ENCODE results near the gene KIR2DL3. TPM values are rescaled to one million over a fixed set of nuclear protein-coding genes. Genes with fewer than 3 reads are reported as not detected.
"Not testable (repeated sequence)": the region's sequence is repeated elsewhere in the genome, so short reads cannot be mapped to it uniquely, and the experiment has no call there.

KIR2DL3 gene
- total and polyA plus RNA-seq, 11 donors = 0.37 TPM; not detected in 10

DNA sequence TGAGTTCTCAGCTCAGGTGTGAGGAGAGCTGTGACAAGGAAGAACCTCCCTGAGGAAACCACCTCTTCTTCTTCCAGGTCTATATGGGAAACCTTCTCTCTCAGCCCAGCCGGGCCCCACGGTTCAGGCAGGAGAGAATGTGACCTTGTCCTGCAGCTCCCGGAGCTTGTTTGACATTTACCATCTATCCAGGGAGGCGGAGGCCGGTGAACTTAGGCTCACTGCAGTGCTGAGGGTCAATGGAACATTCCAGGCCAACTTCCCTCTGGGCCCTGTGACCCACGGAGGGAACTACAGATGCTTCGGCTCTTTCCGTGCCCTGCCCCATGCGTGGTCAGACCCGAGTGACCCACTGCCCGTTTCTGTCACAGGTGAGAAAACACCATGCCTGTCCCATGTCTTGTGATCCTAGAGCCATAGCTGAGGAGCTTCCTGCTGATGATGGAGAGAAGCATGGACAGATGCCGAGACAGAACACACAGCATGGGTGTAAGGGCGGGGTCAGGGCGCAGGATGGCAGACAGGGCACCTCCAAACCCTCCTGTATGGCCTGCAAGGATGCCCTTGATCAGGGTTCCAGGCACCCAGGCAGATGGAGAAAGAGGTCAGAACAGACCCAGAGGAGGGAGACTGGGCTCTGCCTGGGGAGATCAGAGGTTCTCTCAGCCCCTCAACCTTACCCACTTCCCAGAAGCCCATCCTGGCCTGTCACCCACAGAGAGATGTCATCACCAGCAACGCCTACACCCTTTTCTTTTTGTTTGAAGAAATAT, 8.7 kb upstream of the KIR2DL3 start:
- Histone ChIP-seq H3K27me3 (peaks cover 0 to 7% (median 0%) of the 10 kb centered on the region in 9 donors), H3K36me3 (no peaks in the 10 kb centered on the region), H3K4me1 (no peaks in the 10 kb centered on the region), H3K4me3 (no peak overlapping the region), H3K9me3 (peaks cover 0 to 10% (median 0%) of the 10 kb centered on the region in 12 donors), H3K27ac (no peak overlapping the region)
- no peak for DNase-seq
- ATAC-seq = no peak
- WGBS, 4 donors = 65 to 68% (median 66%) methylated on average over 10 to 15 of the region's 15 CpGs
- intact Hi-C loops (cut with DNase I) = no loop called here
- TF ChIP-seq, protein P1, sequence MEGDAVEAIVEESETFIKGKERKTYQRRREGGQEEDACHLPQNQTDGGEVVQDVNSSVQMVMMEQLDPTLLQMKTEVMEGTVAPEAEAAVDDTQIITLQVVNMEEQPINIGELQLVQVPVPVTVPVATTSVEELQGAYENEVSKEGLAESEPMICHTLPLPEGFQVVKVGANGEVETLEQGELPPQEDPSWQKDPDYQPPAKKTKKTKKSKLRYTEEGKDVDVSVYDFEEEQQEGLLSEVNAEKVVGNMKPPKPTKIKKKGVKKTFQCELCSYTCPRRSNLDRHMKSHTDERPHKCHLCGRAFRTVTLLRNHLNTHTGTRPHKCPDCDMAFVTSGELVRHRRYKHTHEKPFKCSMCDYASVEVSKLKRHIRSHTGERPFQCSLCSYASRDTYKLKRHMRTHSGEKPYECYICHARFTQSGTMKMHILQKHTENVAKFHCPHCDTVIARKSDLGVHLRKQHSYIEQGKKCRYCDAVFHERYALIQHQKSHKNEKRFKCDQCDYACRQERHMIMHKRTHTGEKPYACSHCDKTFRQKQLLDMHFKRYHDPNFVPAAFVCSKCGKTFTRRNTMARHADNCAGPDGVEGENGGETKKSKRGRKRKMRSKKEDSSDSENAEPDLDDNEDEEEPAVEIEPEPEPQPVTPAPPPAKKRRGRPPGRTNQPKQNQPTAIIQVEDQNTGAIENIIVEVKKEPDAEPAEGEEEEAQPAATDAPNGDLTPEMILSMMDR (IDR thresholded peaks at IDR 0.05) = no peak
- TF ChIP-seq POLR2A (IDR thresholded peaks at IDR 0.05) = no peak

DNA sequence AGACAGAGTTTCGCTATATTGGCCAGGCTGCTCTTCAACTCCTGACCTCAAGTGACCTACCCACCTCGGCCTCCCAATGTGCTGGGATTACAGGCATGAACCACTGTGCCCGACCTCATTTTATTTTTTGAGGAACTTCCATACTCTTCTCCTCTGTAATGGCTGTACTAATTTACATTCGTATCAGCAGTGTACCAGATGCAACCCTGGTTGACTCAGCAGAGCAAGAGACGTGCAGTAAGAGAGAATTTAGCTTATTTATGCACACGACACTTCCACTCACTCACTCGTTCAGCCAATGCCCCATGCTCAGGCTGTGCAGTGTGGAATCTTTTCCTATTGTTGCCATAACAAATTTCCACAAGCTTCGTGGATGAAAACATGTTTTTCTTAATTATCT, 7.1 kb upstream of the KIR2DL3 start:
- H3K27me3 ChIP-seq = peaks cover 0 to 7% (median 0%) of the 10 kb centered on the region in 9 donors
- 48 to 58% (median 54%) methylated on average over 8 of the region's 8 CpGs for WGBS, 4 donors
- H3K36me3 ChIP-seq = no peaks in the 10 kb centered on the region
- no peak for ATAC-seq
- DNase-seq = no peak
- no peak overlapping the region for H3K4me3 ChIP-seq
- no peaks in the 10 kb centered on the region for H3K4me1 ChIP-seq
- no peak for TF ChIP-seq POLR2A (IDR thresholded peaks at IDR 0.05)
- intact Hi-C loops (cut with DNase I) = no loop called here
- H3K9me3 ChIP-seq = peaks cover 0 to 10% (median 0%) of the 10 kb centered on the region in 12 donors
- H3K27ac ChIP-seq = no peak overlapping the region

GRCh38 chr19:54738715-54739114, 402 bp downstream of the KIR2DL3 start:
- Histone ChIP-seq H3K4me3 (no peak overlapping the region), H3K27me3 (no peaks in the 10 kb centered on the region), H3K36me3 (no peaks in the 10 kb centered on the region), H3K27ac (no peak overlapping the region), H3K4me1 (no peaks in the 10 kb centered on the region), H3K9me3 (peaks cover 0 to 6% (median 0%) of the 10 kb centered on the region in 12 donors)
- 64 to 78% (median 70%) methylated on average over 1 of the region's 1 CpG for WGBS, 4 donors
- no peak for ATAC-seq
- DNase-seq = no peak
- intact Hi-C loops (cut with DNase I) = loop anchor here in 3 of 10 donors (2.0 to 5.0 kb wide), 2 partner anchors 109 to 110 kb away; no protein-coding TSS in a partner anchor
- TF ChIP-seq, protein P1 (IDR thresholded peaks at IDR 0.05) = no peak

DNA sequence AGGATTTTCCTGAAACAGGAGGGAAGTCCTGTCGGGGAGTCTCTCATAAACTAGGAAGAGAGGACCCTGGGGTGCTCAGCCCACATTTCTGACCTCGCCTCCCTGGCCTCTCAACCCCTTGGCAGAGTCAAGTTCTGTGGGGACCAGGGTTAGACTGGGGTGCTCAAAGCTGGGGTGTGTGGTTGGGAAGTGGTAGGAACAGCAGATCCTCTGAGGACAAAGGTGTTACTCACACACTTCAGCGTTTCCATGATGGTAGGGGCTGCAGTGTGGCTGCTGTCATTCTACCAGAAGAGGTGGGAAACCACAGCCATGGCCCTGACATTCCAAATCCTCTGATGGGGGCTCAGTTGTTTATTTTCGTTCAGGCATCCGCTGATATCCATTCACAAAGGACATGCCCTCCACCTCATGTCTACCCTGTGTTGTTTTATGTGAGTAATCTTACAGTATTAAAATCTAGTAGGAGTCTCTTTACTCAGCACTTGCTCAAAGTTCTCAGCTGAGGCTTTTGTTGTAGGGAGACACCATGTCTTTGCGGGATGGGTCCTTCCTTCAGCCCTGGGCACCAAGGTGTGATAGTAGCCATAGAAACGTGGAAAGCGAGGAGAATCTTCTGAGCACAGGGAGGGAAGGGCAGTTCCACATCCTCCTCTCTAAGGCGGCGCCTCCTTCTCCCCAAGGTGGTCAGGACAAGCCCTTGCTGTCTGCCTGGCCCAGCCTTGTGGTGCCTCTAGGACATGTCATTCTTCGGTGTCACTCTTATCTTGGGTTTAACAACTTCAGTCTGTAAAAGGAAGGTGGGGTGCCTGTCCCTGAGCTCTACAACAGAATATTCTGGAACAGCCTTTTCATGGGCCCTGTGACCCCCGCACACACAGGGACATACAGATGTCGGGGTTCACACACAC, 1.5 kb downstream of the KIR2DL3 start:
- no peak overlapping the region for H3K4me3 ChIP-seq
- no peaks in the 10 kb centered on the region for H3K4me1 ChIP-seq
- TF ChIP-seq, protein P1 (IDR thresholded peaks at IDR 0.05) = no peak
- no peak for TF ChIP-seq POLR2A (IDR thresholded peaks at IDR 0.05)
- H3K27me3 ChIP-seq = no peaks in the 10 kb centered on the region
- DNase-seq (no peak), ATAC-seq (no peak)
- intact Hi-C loops (cut with DNase I) = loop anchor here in 3 of 10 donors (2.0 to 5.0 kb wide), 2 partner anchors 107 to 109 kb away; no protein-coding TSS in a partner anchor
- no peak overlapping the region for H3K27ac ChIP-seq
- H3K9me3 ChIP-seq = no peaks in the 10 kb centered on the region
- no peaks in the 10 kb centered on the region for H3K36me3 ChIP-seq
- 74 to 76% (median 74%) methylated on average over 13 of the region's 13 CpGs for WGBS, 4 donors

GRCh38 chr19:54741950-54742349, 3.6 kb downstream of the KIR2DL3 start:
- H3K4me1 ChIP-seq; ATAC-seq; H3K27ac ChIP-seq; H3K36me3 ChIP-seq; H3K9me3 ChIP-seq; H3K4me3 ChIP-seq; H3K27me3 ChIP-seq; DNase-seq; intact Hi-C loops (cut with DNase I): not testable (repeated sequence)
- WGBS, 4 donors = 56 to 61% (median 58%) methylated on average over 5 of the region's 5 CpGs

DNA sequence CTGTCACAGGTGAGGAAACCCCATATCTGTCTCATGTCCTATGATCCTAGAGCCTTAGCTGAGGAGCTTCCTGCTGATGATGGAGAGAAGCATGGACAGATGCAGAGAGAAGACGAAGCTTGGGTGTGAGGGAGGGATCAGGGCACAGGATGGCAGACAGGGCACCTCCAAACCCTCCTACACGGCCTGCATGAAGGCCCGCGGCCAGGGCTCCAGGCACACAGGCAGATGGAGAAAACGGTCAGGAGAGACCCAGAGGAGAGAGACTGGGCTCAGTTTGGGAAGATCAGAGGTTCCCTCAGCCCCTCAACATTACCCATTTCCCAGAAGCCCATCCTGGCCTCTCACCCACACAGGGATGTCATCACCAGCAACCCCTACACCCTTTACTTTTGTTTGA, 5.8 kb downstream of the KIR2DL3 start:
- H3K9me3 ChIP-seq; DNase-seq; H3K4me1 ChIP-seq; ATAC-seq; H3K27ac ChIP-seq; H3K36me3 ChIP-seq; intact Hi-C loops (cut with DNase I); H3K27me3 ChIP-seq; H3K4me3 ChIP-seq: not testable (repeated sequence)
- WGBS, 4 donors = 65 to 73% (median 70%) methylated on average over 5 of the region's 5 CpGs

- H3K36me3 ChIP-seq; ATAC-seq; H3K27ac ChIP-seq; intact Hi-C loops (cut with DNase I); H3K9me3 ChIP-seq; H3K4me1 ChIP-seq; H3K27me3 ChIP-seq; H3K4me3 ChIP-seq: not testable (repeated sequence)
- 64 to 77% (median 68%) methylated on average over 9 of the region's 9 CpGs for WGBS, 4 donors
- DNase-seq = peak in 1 of 5 donors; percentile 30
Observed at GRCh38 chr19:54747614-54748322, 9.5 kb downstream of the KIR2DL3 start.
